Calu3 (cell line): ENCODE measurements around the gene BMAL1. TPM values are rescaled to one million over a fixed set of nuclear protein-coding genes. Genes with fewer than 3 reads are reported as not detected.

ENCODE experiments used
- BruUV-seq: library from RNA; stranded (reverse); fragments of 400-500 nt; replicated peaks from 2 replicates; lab custom pipeline; 2021; lab: Mats Ljungman, UMichigan
- CTCF ChIA-PET: fragments of 300-600 bp; sonication (Branson Sonifier 250); formaldehyde crosslinking; loops from one replicate; lab custom pipeline; 2022; ENCODE audit warnings: antibody characterized with exemption; lab: Charles Lee
- DNase-seq: peaks from one replicate; pipeline ENCODE4 v3.0.0; 2022
- H3K27ac Mint-ChIP-seq: one replicate; pipeline ENCODE4 v1.8.0; 2022; ENCODE audit warnings: mixed read lengths; ENCODE audit not compliant: unreplicated experiment
- H3K27me3 Mint-ChIP-seq: one replicate; pipeline ENCODE4 v1.8.0; 2022; ENCODE audit warnings: mixed read lengths; ENCODE audit not compliant: unreplicated experiment
- H3K36me3 Mint-ChIP-seq: one replicate; pipeline ENCODE4 v1.8.0; 2022; ENCODE audit warnings: mild to moderate bottlenecking, moderate library complexity, mixed read lengths; ENCODE audit not compliant: insufficient read depth, unreplicated experiment
- H3K4me1 Mint-ChIP-seq: one replicate; pipeline ENCODE4 v1.8.0; 2022; ENCODE audit warnings: mild to moderate bottlenecking, low read depth, mixed read lengths; ENCODE audit not compliant: unreplicated experiment
- H3K4me3 Mint-ChIP-seq: one replicate; pipeline ENCODE4 v1.8.0; 2022; ENCODE audit warnings: mild to moderate bottlenecking, low read depth, moderate library complexity, mixed read lengths; ENCODE audit not compliant: unreplicated experiment
- H3K9me3 Mint-ChIP-seq: one replicate; pipeline ENCODE4 v1.8.0; 2022; ENCODE audit warnings: low read depth, mixed read lengths; ENCODE audit not compliant: unreplicated experiment
- intact Hi-C: fragments of 100-400 bp; cut with micrococcal nuclease; formaldehyde crosslinking; loops from one replicate; pipeline ENCODE4 v1.10.0; 2022; ENCODE audit not compliant: unreplicated experiment
- total RNA-seq: library from RNA; stranded (reverse); gene quantifications from 2 replicates; pipeline ENCODE4 v1.2.3, GENCODE V29; 2022
- TF ChIP-seq, protein P1 (sequence below): fragments of 200-600 bp; IDR thresholded peaks from one replicate; pipeline ENCODE4 v1.8.0; 2022; ENCODE audit warnings: antibody characterized with exemption; ENCODE audit not compliant: unreplicated experiment

Gene BMAL1
- total RNA-seq, 1 experiment from 2014 or later = 10.3 TPM

DNA sequence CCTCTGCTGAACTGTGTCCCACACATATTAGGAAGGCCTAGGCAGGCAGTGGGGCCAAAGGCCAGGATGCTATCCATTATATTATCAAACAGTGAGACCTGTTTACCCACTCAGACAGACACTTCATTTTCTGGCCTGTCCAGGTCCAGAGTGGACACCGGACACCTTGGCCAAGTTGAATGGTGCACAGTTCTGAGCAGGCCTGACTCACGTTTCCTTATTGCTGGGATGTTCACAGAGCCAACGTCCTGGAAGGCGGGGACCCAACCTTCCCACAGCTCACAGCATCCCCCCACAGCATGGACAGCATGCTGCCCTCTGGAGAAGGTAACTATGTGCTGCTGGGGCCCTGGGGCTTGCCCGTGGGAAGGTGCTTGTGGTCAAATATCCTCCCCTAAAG is 98.8 kb downstream of the BMAL1 start:
- H3K36me3 Mint-ChIP-seq = no peaks in the 10 kb centered on the region
- no peaks in the 10 kb centered on the region for H3K9me3 Mint-ChIP-seq
- CTCF ChIA-PET = no interaction called here
- no TSS peak for BruUV-seq
- H3K4me1 Mint-ChIP-seq = no peaks in the 10 kb centered on the region
- TF ChIP-seq, protein P1, sequence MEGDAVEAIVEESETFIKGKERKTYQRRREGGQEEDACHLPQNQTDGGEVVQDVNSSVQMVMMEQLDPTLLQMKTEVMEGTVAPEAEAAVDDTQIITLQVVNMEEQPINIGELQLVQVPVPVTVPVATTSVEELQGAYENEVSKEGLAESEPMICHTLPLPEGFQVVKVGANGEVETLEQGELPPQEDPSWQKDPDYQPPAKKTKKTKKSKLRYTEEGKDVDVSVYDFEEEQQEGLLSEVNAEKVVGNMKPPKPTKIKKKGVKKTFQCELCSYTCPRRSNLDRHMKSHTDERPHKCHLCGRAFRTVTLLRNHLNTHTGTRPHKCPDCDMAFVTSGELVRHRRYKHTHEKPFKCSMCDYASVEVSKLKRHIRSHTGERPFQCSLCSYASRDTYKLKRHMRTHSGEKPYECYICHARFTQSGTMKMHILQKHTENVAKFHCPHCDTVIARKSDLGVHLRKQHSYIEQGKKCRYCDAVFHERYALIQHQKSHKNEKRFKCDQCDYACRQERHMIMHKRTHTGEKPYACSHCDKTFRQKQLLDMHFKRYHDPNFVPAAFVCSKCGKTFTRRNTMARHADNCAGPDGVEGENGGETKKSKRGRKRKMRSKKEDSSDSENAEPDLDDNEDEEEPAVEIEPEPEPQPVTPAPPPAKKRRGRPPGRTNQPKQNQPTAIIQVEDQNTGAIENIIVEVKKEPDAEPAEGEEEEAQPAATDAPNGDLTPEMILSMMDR = no peak
- no peak overlapping the region for H3K27ac Mint-ChIP-seq
- intact Hi-C loops = no loop called here
- H3K4me3 Mint-ChIP-seq = no peak overlapping the region
- no peak for DNase-seq
- H3K27me3 Mint-ChIP-seq = no peaks in the 10 kb centered on the region

DNA sequence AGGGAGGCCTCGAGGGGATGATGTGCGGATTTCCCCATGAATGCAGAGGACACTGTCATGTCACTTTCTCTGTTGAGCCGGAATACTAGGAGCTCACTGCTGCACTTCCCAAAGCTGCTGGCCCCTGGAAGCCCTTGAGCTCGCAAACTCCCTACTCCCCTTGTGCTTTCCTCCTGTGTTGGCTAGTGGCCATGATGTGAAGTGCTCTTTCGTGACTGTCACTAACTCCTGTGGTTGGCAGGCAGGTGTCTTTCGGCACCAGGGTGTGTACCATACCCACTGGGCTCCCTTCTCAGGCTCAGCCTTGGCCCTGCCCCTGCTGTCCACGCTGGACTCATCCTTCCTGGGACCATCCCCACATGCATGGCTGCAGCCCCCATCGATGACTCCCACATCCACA is 99.2 kb downstream of the BMAL1 start:
- H3K9me3 Mint-ChIP-seq = no peaks in the 10 kb centered on the region
- H3K27me3 Mint-ChIP-seq = no peaks in the 10 kb centered on the region
- H3K4me1 Mint-ChIP-seq = no peaks in the 10 kb centered on the region
- H3K4me3 Mint-ChIP-seq = no peak overlapping the region
- TF ChIP-seq, protein P1 = no peak
- no peaks in the 10 kb centered on the region for H3K36me3 Mint-ChIP-seq
- no TSS peak for BruUV-seq
- intact Hi-C loops = no loop called here
- DNase-seq = no peak
- H3K27ac Mint-ChIP-seq = no peak overlapping the region
- CTCF ChIA-PET = no interaction called here

DNA sequence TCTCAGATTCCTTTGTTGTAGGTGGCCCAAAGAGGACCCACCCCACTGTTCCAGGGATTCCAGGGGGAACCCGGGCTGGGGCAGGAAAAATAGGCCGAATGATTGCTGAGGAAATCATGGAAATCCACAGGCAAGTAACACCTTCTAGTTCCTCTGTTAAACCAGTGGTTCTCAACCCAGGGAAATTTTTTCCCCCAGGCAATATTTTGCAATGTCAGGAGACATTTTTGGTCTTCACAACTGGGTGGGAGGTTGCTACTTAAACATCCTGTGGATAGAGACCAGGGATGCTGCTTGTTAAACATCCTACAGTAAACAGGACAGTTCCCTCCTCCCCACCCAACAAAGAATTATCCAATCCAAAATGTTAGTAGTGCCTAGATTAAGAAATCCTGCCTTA is 100.7 kb downstream of the BMAL1 start:
- Mint-ChIP-seq H3K27ac (no peak overlapping the region), H3K9me3 (no peaks in the 10 kb centered on the region), H3K36me3 (no peaks in the 10 kb centered on the region), H3K4me3 (no peak overlapping the region), H3K27me3 (no peaks in the 10 kb centered on the region), H3K4me1 (no peaks in the 10 kb centered on the region)
- no TSS peak for BruUV-seq
- no peak for DNase-seq
- CTCF ChIA-PET = no interaction called here
- TF ChIP-seq, protein P1 = no peak
- intact Hi-C loops = no loop called here

DNA sequence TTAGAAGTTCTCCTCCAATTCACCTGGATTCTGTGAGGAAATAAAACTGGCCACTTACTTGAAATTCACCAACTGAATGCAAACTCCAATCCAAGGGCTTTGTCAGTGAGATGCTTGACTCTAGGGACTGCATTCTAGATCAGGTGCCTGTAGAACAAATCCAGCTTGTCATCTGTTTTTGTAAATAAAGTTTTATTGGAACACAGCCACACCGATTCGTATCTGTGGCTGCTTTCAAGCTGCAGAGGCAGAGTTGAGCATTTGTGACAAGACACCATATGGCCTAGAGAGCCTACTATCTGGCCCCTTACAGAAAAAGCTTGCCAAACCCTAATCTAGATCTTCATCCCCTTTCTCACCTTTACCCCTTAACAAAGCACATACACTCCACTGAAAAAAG is 103.1 kb downstream of the BMAL1 start:
- BruUV-seq = no TSS peak
- TF ChIP-seq, protein P1 = no peak
- no peak overlapping the region for H3K27ac Mint-ChIP-seq
- intact Hi-C loops = no loop called here
- H3K36me3 Mint-ChIP-seq = no peaks in the 10 kb centered on the region
- H3K4me1 Mint-ChIP-seq = no peaks in the 10 kb centered on the region
- CTCF ChIA-PET = no interaction called here
- no peak overlapping the region for H3K4me3 Mint-ChIP-seq
- no peaks in the 10 kb centered on the region for H3K27me3 Mint-ChIP-seq
- DNase-seq = no peak
- H3K9me3 Mint-ChIP-seq = no peaks in the 10 kb centered on the region

DNA sequence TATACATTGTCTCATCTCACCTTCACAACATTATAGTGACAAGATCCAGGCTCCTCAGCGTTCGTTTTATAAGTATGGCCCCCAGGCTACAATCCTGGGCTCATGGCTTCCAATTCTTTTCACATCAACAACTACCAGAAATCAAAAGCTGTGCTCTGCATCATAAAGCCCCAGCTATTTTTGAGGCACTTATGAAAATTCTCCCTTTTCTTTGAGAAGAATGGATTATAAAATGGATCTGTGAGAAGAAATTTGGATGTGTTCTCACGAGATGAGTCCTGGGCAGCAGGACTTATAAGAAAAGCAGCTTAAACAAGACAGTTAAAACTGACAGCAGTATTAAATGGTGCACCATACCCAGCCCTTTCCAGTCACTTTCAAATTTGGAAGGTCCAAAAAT is 105.2 kb downstream of the BMAL1 start:
- Mint-ChIP-seq H3K36me3 (peaks cover 6% of the 10 kb centered on the region), H3K4me1 (no peaks in the 10 kb centered on the region), H3K9me3 (no peaks in the 10 kb centered on the region), H3K27me3 (no peaks in the 10 kb centered on the region), H3K27ac (no peak overlapping the region), H3K4me3 (no peak overlapping the region)
- DNase-seq = no peak
- CTCF ChIA-PET = interaction anchor here (0.6 kb wide), 1 partner anchor 858 kb away, joined by 3 read pairs; no protein-coding TSS in a partner anchor
- TF ChIP-seq, protein P1 = no peak
- BruUV-seq = no TSS peak
- intact Hi-C loops = no loop called here
